ENCODE data around the gene TAPBPL.
A peak's percentile ranks its signal among the peaks of the same experiment; 100 is the strongest.

Gene TAPBPL

DNA sequence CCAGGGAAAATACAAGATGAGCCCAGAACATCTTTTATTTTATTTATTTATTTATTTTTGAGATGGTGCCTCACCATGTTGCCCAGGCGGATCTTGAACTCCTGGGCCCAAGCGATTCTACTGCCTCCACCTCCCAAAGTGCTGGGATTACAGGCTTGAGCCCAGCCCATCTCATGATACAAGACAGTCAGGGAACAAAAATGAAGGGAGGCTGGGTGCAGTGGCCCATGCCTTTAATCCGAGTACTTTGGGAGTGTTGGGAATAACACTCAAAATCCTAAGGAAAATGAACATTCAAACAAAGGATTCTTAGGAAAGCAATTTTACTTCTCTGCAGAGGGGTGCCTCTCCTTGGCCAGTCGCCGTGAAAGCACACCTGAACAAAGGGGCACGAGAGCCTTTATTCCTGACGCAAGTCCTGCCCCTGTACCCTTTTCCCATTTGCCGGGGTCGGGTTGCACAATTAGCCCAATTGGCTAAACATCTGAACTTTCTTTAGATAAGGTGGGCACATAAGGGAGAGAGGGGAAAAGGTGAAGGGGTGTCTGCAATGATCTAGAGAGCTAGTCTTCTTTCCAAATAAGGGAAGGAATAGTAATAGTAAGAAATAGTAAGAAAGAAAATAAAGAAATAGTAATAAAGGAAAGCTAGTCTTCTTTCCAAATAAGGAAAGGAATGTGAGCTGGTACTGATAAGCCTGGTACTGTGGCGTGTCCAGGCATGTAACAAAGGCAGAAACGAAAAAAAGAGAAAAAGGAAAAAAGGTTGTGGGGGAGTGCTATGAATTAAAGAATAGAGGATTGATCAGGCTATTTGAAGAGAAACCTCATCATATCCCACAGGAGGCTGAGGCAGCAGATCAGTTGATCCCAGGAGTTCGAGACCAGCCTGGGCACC, 55.5 kb downstream of the TAPBPL start:
- H2BK12ac ChIP-seq (ENCODE audit: low read length in 2 of 2), result peak overlapping the region in 1 of 2 experiments; percentile 1
- 82% methylated on average over 11 of the region's 12 CpGs for WGBS
- no peak overlapping the region for H3K4me3 ChIP-seq (ENCODE audit: insufficient read depth in 1 of 2, low read depth in 1 of 2, low read length in 2 of 2)
- H3K4ac ChIP-seq (ENCODE audit: low read depth in 1 of 2, low read length in 2 of 2), result peak overlapping the region in 1 of 2 experiments; percentile 80
- peaks cover 30% of the 10 kb centered on the region for H3K79me1 ChIP-seq (replicated peaks; ENCODE audit: low read length, poor library complexity, severe bottlenecking)
- H3K4me2 ChIP-seq (ENCODE audit: low read length, poor library complexity, severe bottlenecking), result no peak overlapping the region
- peak overlapping the region; percentile 77 for H2BK120ac ChIP-seq (ENCODE audit: low read depth, low read length)
- H3K23ac ChIP-seq (ENCODE audit: low read length in 2 of 2), result no peak overlapping the region
- H2AK5ac ChIP-seq (ENCODE audit: low read length, severe bottlenecking), result peak overlapping the region; percentile 71
- H3K18ac ChIP-seq (ENCODE audit: low read depth in 1 of 2, low read length in 2 of 2), result peak overlapping the region in 1 of 2 experiments; percentile 18
- no peaks in the 10 kb centered on the region for H3K27me3 ChIP-seq (ENCODE audit: control insufficient read depth in 1 of 2, insufficient read depth in 1 of 2, low read length in 2 of 2)
- peak overlapping the region; percentile 47 for H4K91ac ChIP-seq (ENCODE audit: low read length)
- H3K27ac ChIP-seq (ENCODE audit: low read length, poor library complexity, severe bottlenecking), result peak overlapping the region; percentile 86
- peak overlapping the region; percentile 84 for H2BK5ac ChIP-seq (ENCODE audit: low read depth, low read length, poor library complexity, severe bottlenecking)
- no peak overlapping the region for H3K14ac ChIP-seq (ENCODE audit: low read length in 2 of 2)
- peaks cover 16 to 38% of the 10 kb centered on the region in 2 experiments for H3K36me3 ChIP-seq (ENCODE audit: control insufficient read depth in 1 of 2, insufficient read depth in 2 of 2, low read depth in 1 of 2, low read length in 2 of 2)
- H2BK15ac ChIP-seq (ENCODE audit: low read depth, poor library complexity, severe bottlenecking), result peak overlapping the region; percentile 23
- DNase-seq, result no peak
- no peak overlapping the region for H3K9ac ChIP-seq (ENCODE audit: low read length)
- peak overlapping the region; percentile 70 for H4K8ac ChIP-seq (ENCODE audit: low read length)
- H2AFZ ChIP-seq (ENCODE audit: low read depth, low read length), result peak overlapping the region; percentile 4
- H3K9me3 ChIP-seq (ENCODE audit: control insufficient read depth, low read length), result no peaks in the 10 kb centered on the region
- H3K4me1 ChIP-seq (ENCODE audit: control insufficient read depth, insufficient read depth, low read depth, low read length), result peaks cover 4% of the 10 kb centered on the region

DNA sequence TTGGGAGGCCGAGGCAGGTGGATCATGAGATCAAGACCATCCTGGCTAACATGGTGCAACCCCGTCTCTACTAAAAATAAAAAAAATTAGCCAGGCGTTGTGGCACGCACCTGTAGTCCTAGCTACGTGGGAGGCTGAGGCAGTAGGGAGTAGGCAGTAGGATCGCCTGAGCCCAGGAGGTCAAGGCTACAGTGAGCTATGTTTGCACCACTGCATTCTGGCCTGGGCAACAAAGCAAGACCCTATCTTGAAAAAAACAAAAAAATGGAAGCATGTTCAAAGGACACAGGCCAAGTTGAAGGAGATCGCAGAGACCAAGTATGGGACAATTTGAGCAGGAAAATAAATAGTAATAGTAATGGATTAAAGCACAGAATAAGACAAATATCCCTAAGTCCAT, 56.2 kb downstream of the TAPBPL start:
- peak overlapping the region; percentile 84 for H2BK5ac ChIP-seq (ENCODE audit: low read depth, low read length, poor library complexity, severe bottlenecking)
- peak overlapping the region in 1 of 2 experiments; percentile 80 for H3K4ac ChIP-seq (ENCODE audit: low read depth in 1 of 2, low read length in 2 of 2)
- no peak for DNase-seq
- H3K18ac ChIP-seq (ENCODE audit: low read depth in 1 of 2, low read length in 2 of 2), result peak overlapping the region; percentile 34 to 54
- no peak overlapping the region for H2AFZ ChIP-seq (ENCODE audit: low read depth, low read length)
- peak overlapping the region; percentile 18 for H4K91ac ChIP-seq (ENCODE audit: low read length)
- H3K4me3 ChIP-seq (ENCODE audit: insufficient read depth in 1 of 2, low read depth in 1 of 2, low read length in 2 of 2), result no peak overlapping the region
- H3K14ac ChIP-seq (ENCODE audit: low read length in 2 of 2), result no peak overlapping the region
- H4K8ac ChIP-seq (ENCODE audit: low read length), result no peak overlapping the region
- peak overlapping the region; percentile 77 for H2BK120ac ChIP-seq (ENCODE audit: low read depth, low read length)
- WGBS, result 83% methylated on average over 7 of the region's 7 CpGs
- H2AK5ac ChIP-seq (ENCODE audit: low read length, severe bottlenecking), result peak overlapping the region; percentile 43
- peak overlapping the region in 1 of 2 experiments; percentile 20 for H2BK12ac ChIP-seq (ENCODE audit: low read length in 2 of 2)
- H3K4me1 ChIP-seq (ENCODE audit: control insufficient read depth, insufficient read depth, low read depth, low read length), result peaks cover 5% of the 10 kb centered on the region
- no peak overlapping the region for H2BK15ac ChIP-seq (ENCODE audit: low read depth, poor library complexity, severe bottlenecking)
- H3K9me3 ChIP-seq (ENCODE audit: control insufficient read depth, low read length), result no peaks in the 10 kb centered on the region
- peaks cover 18 to 42% of the 10 kb centered on the region in 2 experiments for H3K36me3 ChIP-seq (ENCODE audit: control insufficient read depth in 1 of 2, insufficient read depth in 2 of 2, low read depth in 1 of 2, low read length in 2 of 2)
- no peak overlapping the region for H3K4me2 ChIP-seq (ENCODE audit: low read length, poor library complexity, severe bottlenecking)
- peak overlapping the region; percentile 86 for H3K27ac ChIP-seq (ENCODE audit: low read length, poor library complexity, severe bottlenecking)
- H3K27me3 ChIP-seq (ENCODE audit: control insufficient read depth in 1 of 2, insufficient read depth in 1 of 2, low read length in 2 of 2), result no peaks in the 10 kb centered on the region
- H3K9ac ChIP-seq (ENCODE audit: low read length), result no peak overlapping the region
- no peak overlapping the region for H3K23ac ChIP-seq (ENCODE audit: low read length in 2 of 2)
- peaks cover 36% of the 10 kb centered on the region for H3K79me1 ChIP-seq (replicated peaks; ENCODE audit: low read length, poor library complexity, severe bottlenecking)
